Coronary artery (tissue), 2 donors: ENCODE results near the gene CFAP68.

Source experiments
- DNase-seq: peaks from one replicate; pipeline ENCODE4 v3.0.0-alpha.2; 2017; ENCODE audit warnings: low spot score
- H3K27ac ChIP-seq, 2 donors: fragments of 200-600 bp; sonication (generic); one replicate each; pipeline ENCODE4 v1.5.1; 2016 to 2019
- H3K4me3 ChIP-seq: fragments of 200-600 bp; sonication (generic); 2 replicates; pipeline ENCODE4 v1.5.1; 2016; ENCODE audit warnings: mild to moderate bottlenecking, moderate library complexity
- CTCF ChIP-seq: fragments of 200-600 bp; sonication (generic); IDR thresholded peaks from one replicate; pipeline ENCODE4 v1.5.1; 2019; ENCODE audit warnings: antibody characterized with exemption

CFAP68 gene

DNA sequence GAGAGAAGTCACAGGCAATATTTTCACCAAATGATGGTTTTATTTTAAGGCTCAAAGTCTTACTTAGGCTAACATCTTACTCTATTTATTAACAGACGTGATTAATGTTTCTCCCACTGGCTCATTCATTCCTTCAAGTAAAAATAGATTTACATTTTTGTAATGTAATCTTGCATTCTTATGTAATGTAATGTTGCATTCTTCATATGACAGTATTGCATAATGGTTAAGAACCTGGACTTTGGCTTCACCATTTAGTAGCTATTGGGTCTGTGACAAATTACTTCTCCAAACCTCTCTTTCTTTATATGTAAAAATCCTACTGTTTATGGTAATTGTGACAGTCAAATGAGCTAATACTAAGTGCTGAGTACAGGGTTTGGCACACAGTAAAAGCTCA, 54.5 kb downstream of the CFAP68 start:
- no peak for TF ChIP-seq CTCF
- H3K27ac ChIP-seq = peak overlapping the region in 1 of 2 donors; percentile 12
- H3K4me3 ChIP-seq = no peak overlapping the region
- DNase-seq = no peak

- TF ChIP-seq CTCF = no peak
- DNase-seq = peak; percentile 17
- no peak overlapping the region for H3K4me3 ChIP-seq
- H3K27ac ChIP-seq = peak overlapping the region in 1 of 2 donors; percentile 12
These were observed 55.0 kb downstream of the CFAP68 start for GRCh38 chr11:111934306-111934705.
